Panc1 (cell line): ENCODE measurements around the gene CCDC40. TPM values are rescaled to one million over a fixed set of nuclear protein-coding genes. Genes with fewer than 3 reads are reported as not detected.

Source experiments
- ATAC-seq: fragments of 200-7000 bp; cut with Tn5 transposase; 2 replicates; pipeline ENCODE4 v1.9.1; 2020; ENCODE audit warnings: mild to moderate bottlenecking, moderate library complexity
- BruUV-seq: library from RNA; stranded (reverse); fragments of 400-500 nt; replicated peaks from 2 replicates; lab custom pipeline; 2021; lab: Mats Ljungman, UMichigan
- CTCF ChIA-PET: fragments of 300-600 bp; sonication (Branson Sonifier 250); formaldehyde crosslinking; loops from one replicate; lab custom pipeline; 2022; ENCODE audit warnings: antibody characterized with exemption; lab: Charles Lee
- POLR2A ChIA-PET: fragments of 300-600 bp; sonication (Branson Sonifier 250); formaldehyde crosslinking; loops from one replicate; lab custom pipeline; 2022; ENCODE audit warnings: antibody characterized with exemption; lab: Charles Lee
- DNase-seq: peaks from one replicate; pipeline ENCODE4 v3.0.0-alpha.2; 2010; ENCODE audit warnings: low read depth, low spot score
- H3K27ac ChIP-seq: 2 replicates; pipeline ENCODE4 v1.5.1; 2011; ENCODE audit warnings: mild to moderate bottlenecking, low read length, inconsistent platforms
- H3K27me3 ChIP-seq: fragments of 200-500 bp; sonication (Bioruptor generic); 2 replicates; pipeline ENCODE4 v1.6.0; 2014; ENCODE audit warnings: low read length, inconsistent platforms; ENCODE audit not compliant: control insufficient read depth, insufficient read depth
- H3K36me3 ChIP-seq: fragments of 200-500 bp; sonication (Bioruptor generic); 2 replicates; pipeline ENCODE4 v1.5.1; 2014; ENCODE audit warnings: inconsistent platforms, mild to moderate bottlenecking, low read length, moderate library complexity; ENCODE audit not compliant: control insufficient read depth, insufficient read depth
- H3K4me1 ChIP-seq: 2 replicates; pipeline ENCODE4 v1.5.1; 2011; ENCODE audit warnings: inconsistent platforms, mild to moderate bottlenecking, low read length, moderate library complexity; ENCODE audit not compliant: control insufficient read depth, insufficient read depth
- H3K4me3 ChIP-seq, 2 experiments: 2 replicates each; pipeline ENCODE4 v1.5.1; 2011 to 2012; ENCODE audit warnings: low read depth in 2 of 2, low read length in 2 of 2, mild to moderate bottlenecking in 2 of 2, inconsistent platforms in 1 of 2, moderate library complexity in 1 of 2
- H3K9me3 ChIP-seq: fragments of 200-500 bp; sonication (Bioruptor generic); 2 replicates; pipeline ENCODE4 v1.5.1; 2014; ENCODE audit warnings: low read depth, mild to moderate bottlenecking, inconsistent platforms, low read length, moderate library complexity; ENCODE audit not compliant: control insufficient read depth, insufficient read depth
- CTCF ChIP-seq: fragments of 450-650 bp; IDR thresholded peaks from 2 replicates; pipeline ENCODE4 v1.5.1; 2017; ENCODE audit warnings: mild to moderate bottlenecking
- POLR2AphosphoS5 ChIP-seq: IDR thresholded peaks from 2 replicates; pipeline ENCODE4 v1.6.1; 2012; ENCODE audit warnings: mild to moderate bottlenecking, low read depth, low read length, moderate library complexity
- SIN3A ChIP-seq: IDR thresholded peaks from 2 replicates; pipeline ENCODE4 v1.6.1; 2012; ENCODE audit warnings: low read depth, mild to moderate bottlenecking, low read length, moderate library complexity, borderline replicate concordance; ENCODE audit not compliant: insufficient read depth
- TCF7L2 ChIP-seq: IDR thresholded peaks from 2 replicates; pipeline ENCODE4 v1.6.1; 2011; ENCODE audit warnings: mild to moderate bottlenecking, low read depth, low read length, inconsistent platforms
- in situ Hi-C: cut with HindIII; loops from 2 replicates; pipeline ENCODE4 v1.10.0; 2016; ENCODE audit warnings: low sequenced_read_pairs, low pct_unique_long_range_greater_than_20kb
- intact Hi-C: fragments of 100-400 bp; cut with micrococcal nuclease; formaldehyde crosslinking; loops from one replicate; pipeline ENCODE4 v1.10.0; 2022; ENCODE audit not compliant: unreplicated experiment
- total RNA-seq: library from RNA; stranded (reverse); gene quantifications from one replicate; pipeline ENCODE4 v1.2.1, GENCODE V29; 2021; ENCODE audit not compliant: unreplicated experiment
- TF ChIP-seq, protein P1 (sequence below), 2 experiments: IDR thresholded peaks; 2 replicates each; pipeline ENCODE4 v1.6.1; 2011 to 2012; ENCODE audit warnings: low read depth in 2 of 2, control low read depth in 1 of 2, low read length in 1 of 2, mild to moderate bottlenecking in 1 of 2, moderate library complexity in 1 of 2; ENCODE audit not compliant: insufficient read depth in 1 of 2

The CCDC40 gene
- total RNA-seq, 1 experiment from 2014 or later: 18.0 TPM

DNA sequence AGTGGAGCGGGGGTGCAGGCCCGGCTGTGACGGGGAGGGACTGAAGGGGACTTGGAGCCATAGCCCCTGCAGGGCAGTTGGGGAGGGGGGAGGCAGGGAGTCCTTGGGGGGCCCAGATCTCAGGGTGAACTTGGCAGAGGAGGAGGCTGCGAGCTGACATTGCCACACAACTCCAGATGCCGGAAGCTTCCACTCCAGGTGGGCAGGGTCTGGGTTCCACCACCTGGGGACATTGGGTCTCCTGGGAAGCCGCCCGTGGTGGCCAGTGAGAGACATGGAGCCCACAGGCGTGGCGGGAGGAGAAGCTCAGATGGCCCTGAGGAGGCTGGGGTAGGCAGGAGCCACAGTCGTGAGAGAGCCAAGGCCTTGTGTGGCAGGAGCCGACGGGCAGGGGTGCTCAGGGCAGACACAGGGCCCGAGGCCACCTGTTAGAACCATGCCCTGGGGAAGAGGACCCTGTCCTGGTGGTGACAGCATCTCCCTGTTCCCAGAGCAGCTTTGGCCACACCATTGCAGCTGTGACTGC, 46.8 kb downstream of the CCDC40 start:
- no TSS peak for BruUV-seq
- 0 out of 2 replicates have a peak, but pooled peaks cover 6% of the 10 kb centered on the region for H3K4me1 ChIP-seq
- no peak for DNase-seq
- H3K27me3 ChIP-seq: no peaks in the 10 kb centered on the region
- no peak for ATAC-seq
- in situ Hi-C loops (no loop called here), intact Hi-C loops (loop anchor here (5.0 kb wide), 1 partner anchor 76 kb away; no protein-coding TSS in a partner anchor)
- no peaks in the 10 kb centered on the region for H3K36me3 ChIP-seq
- H3K9me3 ChIP-seq: no peaks in the 10 kb centered on the region
- no peak for TF ChIP-seq SIN3A
- no peak for TF ChIP-seq POLR2AphosphoS5
- H3K4me3 ChIP-seq: peak overlapping the region in 1 of 2 experiments; percentile 41; a peak in 2 of 4 replicates
- CTCF ChIA-PET: interaction anchor here (1.2 to 1.6 kb wide), 2 partner anchors 18 to 75 kb away, joined by 6 read pairs; partner anchors contain the start of gene GAA
- peak overlapping the region; percentile 66 for H3K27ac ChIP-seq
- POLR2A ChIA-PET: no interaction called here

DNA sequence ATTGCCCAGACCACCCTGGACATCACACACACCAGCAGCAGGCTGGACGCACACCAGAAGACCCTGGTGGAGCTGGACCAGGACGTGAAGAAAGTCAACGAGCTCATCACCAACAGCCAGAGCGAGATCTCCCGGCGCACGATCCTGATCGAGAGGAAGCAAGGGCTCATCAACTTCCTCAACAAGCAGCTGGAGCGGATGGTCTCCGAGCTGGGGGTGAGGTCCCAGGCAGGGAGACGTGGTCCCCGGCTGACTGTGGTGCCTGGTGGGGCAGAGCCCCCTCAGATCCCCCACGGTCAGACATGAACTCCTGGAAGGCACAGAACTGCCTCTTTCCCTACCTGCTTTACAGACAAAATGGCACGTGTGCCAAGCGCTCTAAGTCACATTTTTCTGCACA, 48.3 kb downstream of the CCDC40 start:
- ChIA-PET CTCF (interaction anchor here (0.6 kb wide), 1 partner anchor 214 kb away, joined by 9 read pairs; no protein-coding TSS in a partner anchor), POLR2A (interaction anchor here (0.6 kb wide), 1 partner anchor 61 kb away, joined by 5 read pairs; no protein-coding TSS in a partner anchor)
- DNase-seq (no peak), ATAC-seq (no peak)
- intact Hi-C loops (loop anchor here (5.0 kb wide), 1 partner anchor 77 kb away; no protein-coding TSS in a partner anchor), in situ Hi-C loops (no loop called here)
- Histone ChIP-seq H3K27ac (no peak overlapping the region), H3K9me3 (no peaks in the 10 kb centered on the region), H3K4me1 (0 out of 2 replicates have a peak, but pooled peaks cover 6% of the 10 kb centered on the region), H3K36me3 (no peaks in the 10 kb centered on the region), H3K4me3 (no peak overlapping the region), H3K27me3 (no peaks in the 10 kb centered on the region)
- BruUV-seq: no TSS peak
- TF ChIP-seq CTCF: no peak

- in situ Hi-C loops (no loop called here), intact Hi-C loops (no loop called here)
- Histone ChIP-seq H3K9me3 (no peaks in the 10 kb centered on the region), H3K4me3 (no peak overlapping the region), H3K27ac (no peak overlapping the region), H3K4me1 (0 out of 2 replicates have a peak, but pooled peaks cover 6% of the 10 kb centered on the region), H3K36me3 (no peaks in the 10 kb centered on the region), H3K27me3 (no peaks in the 10 kb centered on the region)
- DNase-seq (no peak), ATAC-seq (no peak)
- ChIA-PET POLR2A (no interaction called here), CTCF (interaction anchor here (1.2 to 1.3 kb wide), 2 partner anchors 15 to 78 kb away, joined by 3 read pairs; partner anchors contain the start of gene GAA)
- TF ChIP-seq POLR2AphosphoS5: no peak
- TF ChIP-seq, protein P1, sequence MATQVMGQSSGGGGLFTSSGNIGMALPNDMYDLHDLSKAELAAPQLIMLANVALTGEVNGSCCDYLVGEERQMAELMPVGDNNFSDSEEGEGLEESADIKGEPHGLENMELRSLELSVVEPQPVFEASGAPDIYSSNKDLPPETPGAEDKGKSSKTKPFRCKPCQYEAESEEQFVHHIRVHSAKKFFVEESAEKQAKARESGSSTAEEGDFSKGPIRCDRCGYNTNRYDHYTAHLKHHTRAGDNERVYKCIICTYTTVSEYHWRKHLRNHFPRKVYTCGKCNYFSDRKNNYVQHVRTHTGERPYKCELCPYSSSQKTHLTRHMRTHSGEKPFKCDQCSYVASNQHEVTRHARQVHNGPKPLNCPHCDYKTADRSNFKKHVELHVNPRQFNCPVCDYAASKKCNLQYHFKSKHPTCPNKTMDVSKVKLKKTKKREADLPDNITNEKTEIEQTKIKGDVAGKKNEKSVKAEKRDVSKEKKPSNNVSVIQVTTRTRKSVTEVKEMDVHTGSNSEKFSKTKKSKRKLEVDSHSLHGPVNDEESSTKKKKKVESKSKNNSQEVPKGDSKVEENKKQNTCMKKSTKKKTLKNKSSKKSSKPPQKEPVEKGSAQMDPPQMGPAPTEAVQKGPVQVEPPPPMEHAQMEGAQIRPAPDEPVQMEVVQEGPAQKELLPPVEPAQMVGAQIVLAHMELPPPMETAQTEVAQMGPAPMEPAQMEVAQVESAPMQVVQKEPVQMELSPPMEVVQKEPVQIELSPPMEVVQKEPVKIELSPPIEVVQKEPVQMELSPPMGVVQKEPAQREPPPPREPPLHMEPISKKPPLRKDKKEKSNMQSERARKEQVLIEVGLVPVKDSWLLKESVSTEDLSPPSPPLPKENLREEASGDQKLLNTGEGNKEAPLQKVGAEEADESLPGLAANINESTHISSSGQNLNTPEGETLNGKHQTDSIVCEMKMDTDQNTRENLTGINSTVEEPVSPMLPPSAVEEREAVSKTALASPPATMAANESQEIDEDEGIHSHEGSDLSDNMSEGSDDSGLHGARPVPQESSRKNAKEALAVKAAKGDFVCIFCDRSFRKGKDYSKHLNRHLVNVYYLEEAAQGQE (IDR thresholded peaks at IDR 0.05; ENCODE audit: insufficient read depth in 1 of 2, low read depth in 2 of 2, low read length in 1 of 2): no peak
- TF ChIP-seq TCF7L2: no peak
- no peak for TF ChIP-seq SIN3A
- TF ChIP-seq CTCF: no peak
- BruUV-seq: no TSS peak
Observed at GRCh38 chr17:80086081-80086480, 49.6 kb downstream of the CCDC40 start.
